ENCODE measurements around the gene RABL3. TPM values are rescaled to one million over a fixed set of nuclear protein-coding genes. Genes with fewer than 3 reads are reported as not detected.

The RABL3 gene
- total RNA-seq, 1 donor from 2014 or later = 25.0 TPM

- H4K20me1 ChIP-seq (ENCODE audit: low read depth) = peaks cover 12% of the 10 kb centered on the region
- DNase-seq (ENCODE audit: low spot score) = no peak
- Mint-ChIP-seq H3K27ac (no peak overlapping the region), H3K4me1 (no peaks in the 10 kb centered on the region), H3K9me3 (no peaks in the 10 kb centered on the region), H3K27me3 (ENCODE audit: insufficient read depth, low read depth) (no peaks in the 10 kb centered on the region), H3K4me3 (no peak overlapping the region), H3K36me3 (peaks cover 29% of the 10 kb centered on the region)
- H3K9me3 ChIP-seq (ENCODE audit: low read depth) = no peaks in the 10 kb centered on the region
- no peak overlapping the region for H2AFZ ChIP-seq (replicated peaks)
- H3K27me3 ChIP-seq = no peaks in the 10 kb centered on the region
- TF ChIP-seq EZH2 (IDR thresholded peaks at IDR 0.05) (no peak), CTCF (IDR thresholded peaks at IDR 0.05) (no peak), EZH2phosphoT487 (IDR thresholded peaks at IDR 0.05) (no peak)
- H3K79me2 ChIP-seq (ENCODE audit: low read depth) = peaks cover 87% of the 10 kb centered on the region
- H3K9ac ChIP-seq = no peak overlapping the region
- no peaks in the 10 kb centered on the region for H3K36me3 ChIP-seq
- no peak overlapping the region for H3K4me3 ChIP-seq
- no peaks in the 10 kb centered on the region for H3K4me1 ChIP-seq
- no peak overlapping the region for H3K4me2 ChIP-seq
- H3K27ac ChIP-seq = no peak overlapping the region
- H3F3A ChIP-seq (ENCODE audit: low read depth) = no peaks in the 10 kb centered on the region
Observed at GRCh38 chr3:120752230-120752629, 9.9 kb upstream of the RABL3 start.

GRCh38 chr3:120749843-120750242, 7.5 kb upstream of the RABL3 start:
- no peaks in the 10 kb centered on the region for H3F3A ChIP-seq (ENCODE audit: low read depth)
- H4K20me1 ChIP-seq (ENCODE audit: low read depth) = peaks cover 12% of the 10 kb centered on the region
- Mint-ChIP-seq H3K27me3 (ENCODE audit: insufficient read depth, low read depth) (no peaks in the 10 kb centered on the region), H3K27ac (no peak overlapping the region), H3K4me1 (no peaks in the 10 kb centered on the region), H3K9me3 (no peaks in the 10 kb centered on the region), H3K4me3 (no peak overlapping the region), H3K36me3 (peaks cover 19% of the 10 kb centered on the region)
- H2AFZ ChIP-seq (replicated peaks) = no peak overlapping the region
- H3K4me1 ChIP-seq = no peaks in the 10 kb centered on the region
- no peak overlapping the region for H3K4me3 ChIP-seq
- DNase-seq (ENCODE audit: low spot score) = no peak
- no peak overlapping the region for H3K9ac ChIP-seq
- H3K27ac ChIP-seq = no peak overlapping the region
- no peaks in the 10 kb centered on the region for H3K36me3 ChIP-seq
- H3K79me2 ChIP-seq (ENCODE audit: low read depth) = peaks cover 88% of the 10 kb centered on the region
- no peak for TF ChIP-seq EZH2phosphoT487 (IDR thresholded peaks at IDR 0.05)
- H3K9me3 ChIP-seq (ENCODE audit: low read depth) = no peaks in the 10 kb centered on the region
- no peaks in the 10 kb centered on the region for H3K27me3 ChIP-seq
- H3K4me2 ChIP-seq = no peak overlapping the region

DNA sequence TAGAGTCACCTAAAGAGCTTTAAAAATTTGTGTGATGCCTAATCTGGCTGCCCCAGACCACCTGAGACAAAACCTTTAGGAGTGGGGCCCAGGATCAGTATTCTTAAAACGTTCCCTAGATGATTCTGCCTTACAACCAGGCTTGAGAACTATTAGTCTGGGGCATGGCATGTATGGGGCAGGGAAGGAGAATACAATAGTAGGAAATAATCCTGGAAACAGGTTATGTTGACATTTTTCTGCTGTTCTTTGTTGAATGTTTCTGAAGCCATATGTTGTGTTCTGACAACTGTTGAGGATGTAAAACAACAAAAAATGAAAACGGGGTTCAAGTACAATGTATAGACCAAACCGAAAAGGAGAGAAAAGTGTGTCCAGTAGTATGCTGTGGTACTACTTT, 3.1 kb upstream of the RABL3 start:
- Histone ChIP-seq H3F3A (ENCODE audit: low read depth) (no peaks in the 10 kb centered on the region), H3K27me3 (no peaks in the 10 kb centered on the region), H3K4me3 (no peak overlapping the region), H3K36me3 (no peaks in the 10 kb centered on the region), H4K20me1 (ENCODE audit: low read depth) (peaks cover 1% of the 10 kb centered on the region), H2AFZ (replicated peaks) (no peak overlapping the region), H3K79me2 (ENCODE audit: low read depth) (peaks cover 73% of the 10 kb centered on the region), H3K9ac (no peak overlapping the region), H3K4me1 (peaks cover 8% of the 10 kb centered on the region), H3K4me2 (no peak overlapping the region), H3K9me3 (ENCODE audit: low read depth) (no peaks in the 10 kb centered on the region), H3K27ac (no peak overlapping the region)
- peaks cover 19% of the 10 kb centered on the region for H3K4me1 Mint-ChIP-seq
- peaks cover 2% of the 10 kb centered on the region for H3K27me3 Mint-ChIP-seq (ENCODE audit: insufficient read depth, low read depth)
- no peak overlapping the region for H3K27ac Mint-ChIP-seq
- H3K36me3 Mint-ChIP-seq = peaks cover 8% of the 10 kb centered on the region
- H3K4me3 Mint-ChIP-seq = no peak overlapping the region
- DNase-seq (ENCODE audit: low spot score) = no peak
- TF ChIP-seq CTCF (IDR thresholded peaks at IDR 0.05) = no peak
- no peak for TF ChIP-seq EZH2 (IDR thresholded peaks at IDR 0.05)
- no peak for TF ChIP-seq EZH2phosphoT487 (IDR thresholded peaks at IDR 0.05)
- no peaks in the 10 kb centered on the region for H3K9me3 Mint-ChIP-seq

GRCh38 chr3:120743556-120744195, 1.4 kb upstream of the RABL3 start:
- Histone ChIP-seq H3K4me1 (peaks cover 8% of the 10 kb centered on the region), H3K36me3 (no peaks in the 10 kb centered on the region), H3K79me2 (ENCODE audit: low read depth) (peaks cover 62% of the 10 kb centered on the region), H3K9me3 (ENCODE audit: low read depth) (no peaks in the 10 kb centered on the region), H2AFZ (replicated peaks) (no peak overlapping the region), H3F3A (ENCODE audit: low read depth) (no peaks in the 10 kb centered on the region), H3K4me3 (peak overlapping the region; percentile 93), H3K9ac (peak overlapping the region; percentile 86), H3K4me2 (peak overlapping the region; percentile 92), H4K20me1 (ENCODE audit: low read depth) (no peaks in the 10 kb centered on the region), H3K27me3 (no peaks in the 10 kb centered on the region), H3K27ac (no peak overlapping the region)
- Mint-ChIP-seq H3K9me3 (peaks cover 2% of the 10 kb centered on the region), H3K27ac (peak overlapping the region; percentile 3), H3K4me1 (peaks cover 19% of the 10 kb centered on the region), H3K36me3 (peaks cover 5% of the 10 kb centered on the region), H3K27me3 (ENCODE audit: insufficient read depth, low read depth) (peaks cover 2% of the 10 kb centered on the region), H3K4me3 (peak overlapping the region; percentile 87)
- no peak for DNase-seq (ENCODE audit: low spot score)
- TF ChIP-seq EZH2phosphoT487 (IDR thresholded peaks at IDR 0.05) (no peak), EZH2 (IDR thresholded peaks at IDR 0.05) (no peak), CTCF (IDR thresholded peaks at IDR 0.05) (no peak)

Measured in neural progenitor cell (in vitro differentiated cells).